K562 (cell line): ENCODE measurements around the gene EFCC1. TPM values are rescaled to one million over a fixed set of nuclear protein-coding genes. Genes with fewer than 3 reads are reported as not detected.

Experiments used
- AFF4 ChIP-seq: sonication (generic); formaldehyde crosslinking; IDR thresholded peaks from 2 replicates; pipeline ENCODE4 v1.8.0; 2023; ENCODE audit warnings: mild to moderate bottlenecking, missing genetic modification reagents
- BRF1 ChIP-seq: IDR thresholded peaks from 3 replicates; pipeline ENCODE4 v1.6.1; 2011; ENCODE audit warnings: borderline replicate concordance, mild to moderate bottlenecking; ENCODE audit not compliant: insufficient read length; ENCODE audit errors: extremely low read depth
- CBX3 ChIP-seq, 2 experiments: IDR thresholded peaks; 1 replicate in 1 of 2; 2 replicates in 1 of 2; pipeline ENCODE4 v1.6.1; 2012; ENCODE audit warnings: inconsistent platforms in 2 of 2, low read length in 2 of 2, borderline replicate concordance in 1 of 2, control low read depth in 1 of 2
- HINFP ChIP-seq: fragments of 450-650 bp; conservative IDR thresholded peaks from 2 replicates; pipeline ENCODE4 v1.6.1; 2016; ENCODE audit warnings: missing genetic modification characterization, low read depth, mild to moderate bottlenecking, control low read depth, missing compliant biosample characterization
- MCM2 ChIP-seq: fragments of 450-650 bp; IDR thresholded peaks from 2 replicates; pipeline ENCODE4 v1.6.1; 2017; ENCODE audit warnings: low read depth, mild to moderate bottlenecking
- MTA1 ChIP-seq: fragments of 450-650 bp; IDR thresholded peaks from 2 replicates; pipeline ENCODE4 v1.6.1; 2017; ENCODE audit warnings: borderline replicate concordance
- NFYB ChIP-seq: IDR thresholded peaks from 2 replicates; pipeline ENCODE4 v1.6.1; 2011; ENCODE audit warnings: mild to moderate bottlenecking, moderate library complexity; ENCODE audit not compliant: insufficient read length; ENCODE audit errors: extremely low read depth
- PBX2 ChIP-seq, 2 experiments: IDR thresholded peaks in 1 of 2; conservative IDR thresholded peaks in 1 of 2; 2 replicates each; pipeline ENCODE4 v1.6.1; 2016; ENCODE audit warnings: low read depth in 2 of 2, mild to moderate bottlenecking in 1 of 2, missing compliant biosample characterization in 1 of 2, missing genetic modification characterization in 1 of 2, moderate library complexity in 1 of 2
- POLR2AphosphoS2 ChIP-seq: IDR thresholded peaks from 2 replicates; pipeline ENCODE4 v1.6.1; 2012; ENCODE audit warnings: low read length, improper control_type of control experiment
- RBM25 ChIP-seq: fragments of 200-400 bp; formaldehyde crosslinking; IDR thresholded peaks from 2 replicates; pipeline ENCODE4 v1.6.1; 2018; ENCODE audit warnings: low read length, low read depth, moderate library complexity; ENCODE audit not compliant: severe bottlenecking
- RFX1 ChIP-seq: fragments of 450-650 bp; IDR thresholded peaks from 2 replicates; pipeline ENCODE4 v1.6.1; 2016; ENCODE audit warnings: mild to moderate bottlenecking, moderate library complexity
- SMAD1 ChIP-seq: fragments of 150-350 bp; IDR thresholded peaks from 2 replicates; pipeline ENCODE4 v1.6.1; 2014; ENCODE audit warnings: low read length, low read depth; ENCODE audit not compliant: partially characterized antibody
- SMARCB1 ChIP-seq: IDR thresholded peaks from 2 replicates; pipeline ENCODE4 v1.6.1; 2011; ENCODE audit warnings: improper control_type of control experiment, low read depth; ENCODE audit not compliant: insufficient read length
- THRB ChIP-seq: fragments of 450-650 bp; formaldehyde crosslinking; conservative IDR thresholded peaks from 2 replicates; pipeline ENCODE4 v1.4.0; 2022; ENCODE audit warnings: mild to moderate bottlenecking, missing genetic modification characterization
- ZNF124 ChIP-seq: sonication (generic); formaldehyde crosslinking; IDR thresholded peaks from 2 replicates; pipeline ENCODE4 v1.8.1; 2022; ENCODE audit warnings: missing genetic modification reagents
- ZNF445 ChIP-seq: fragments of 250-450 bp; sonication (Bioruptor Pico); IDR thresholded peaks from 2 replicates; pipeline ENCODE4 v1.4.0; 2020; ENCODE audit warnings: low read depth, mild to moderate bottlenecking, moderate library complexity
- ZNF644 ChIP-seq: fragments of 200-800 bp; sonication (Bioruptor generic); IDR thresholded peaks from 2 replicates; pipeline ENCODE4 v1.6.1; 2016; ENCODE audit warnings: low read depth, missing genetic modification characterization, missing compliant biosample characterization
- polyA plus RNA-seq, 8 experiments: library from polyadenylated mRNA; depleted of rRNA in 4 of 8; stranded (reverse) in 5 of 8; unstranded in 3 of 8; fragments of >200 nt; fragmentation: Nextera tagmentation in 2 of 8; fragmentation: Illumina TruSeq in 1 of 8; extraction: Ambion mirVana in 2 of 8; extraction: Trizol in 1 of 8; gene quantifications; 2 replicates each; pipeline versions ENCODE4 v1.2.1 to v1.2.3, GENCODE V29; 2011 to 2014; ENCODE audit warnings: inconsistent platforms in 1 of 8, missing spikeins in 1 of 8
- total RNA-seq, 7 experiments: library from RNA; depleted of rRNA in 6 of 7; stranded (reverse); fragments of >200 nt in 6 of 7; fragmentation: Illumina TruSeq in 2 of 7; extraction: Trizol in 2 of 7; gene quantifications; 2 replicates each; pipeline versions ENCODE4 v1.2.1 to v1.2.3, GENCODE V29; 2011 to 2021; ENCODE audit warnings: low replicate concordance in 1 of 7

EFCC1 gene
- total and polyA plus RNA-seq, 9 of the 15 experiments (the other 6 are each of a cell fraction or from before 2014, with no cell fraction given): not detected

GRCh38 chr3:128993461-128994172, 7.5 kb upstream of the EFCC1 start, which contains the start of gene CFAP92 (continued):
- TF ChIP-seq PBX2 (CRISPR knock-in tag; IDR thresholded peaks at IDR 0.05; ENCODE audit: low read depth) (no peak), PBX2 (tag; conservative IDR thresholded peaks at IDR 0.05; ENCODE audit: low read depth) (no peak), HINFP (tag) (peak; percentile 79; the same call in 1 of the 2 replicates), THRB (CRISPR knock-in tag) (no peak), NFYB (peak; percentile 23), ZNF445 (no peak), SMAD1 (no peak), SMARCB1 (no peak), RFX1 (peak; percentile 89), POLR2AphosphoS2 (no peak), ZNF644 (tag) (no peak), BRF1 (no peak), MTA1 (no peak), ZNF124 (CRISPR knock-in tag) (no peak), MCM2 (no peak), AFF4 (CRISPR knock-in tag) (no peak), RBM25 (no peak), CBX3 (IDR thresholded peaks at IDR 0.05; ENCODE audit: borderline replicate concordance in 1 of 2, low read length in 2 of 2) (no peak)
